Prostate gland (tissue), 2 donors: ENCODE data around the gene ARID4A. TPM values are rescaled to one million over a fixed set of nuclear protein-coding genes. Genes with fewer than 3 reads are reported as not detected.

Experiments used
- DNase-seq: peaks from one replicate; pipeline ENCODE4 v3.0.0-alpha.2; 2019; ENCODE audit warnings: low spot score
- H3K27ac ChIP-seq, 2 donors: fragments of 200-600 bp; sonication (generic); 2 replicates each; pipeline ENCODE4 v1.5.1; 2017 to 2019
- H3K27me3 ChIP-seq: fragments of 200-600 bp; sonication (generic); replicated peaks from 2 replicates; pipeline ENCODE4 v1.5.1; 2019; ENCODE audit not compliant: insufficient read depth
- H3K36me3 ChIP-seq, 2 donors: fragments of 200-600 bp; sonication (generic); 1 replicate in 1 of 2; 2 replicates in 1 of 2; pipeline versions ENCODE4 v1.5.1 to v1.8.1; 2017 to 2019
- H3K4me1 ChIP-seq: fragments of 200-600 bp; sonication (generic); replicated peaks from 2 replicates; pipeline ENCODE4 v1.5.1; 2019
- H3K4me3 ChIP-seq, 2 donors: fragments of 200-600 bp; sonication (generic); 2 replicates each; pipeline ENCODE4 v1.5.1; 2017 to 2019
- H3K9me3 ChIP-seq: fragments of 200-600 bp; sonication (generic); 2 replicates; pipeline ENCODE4 v1.5.1; 2017
- POLR2A ChIP-seq: fragments of 450-650 bp; IDR thresholded peaks from one replicate; pipeline ENCODE4 v1.6.1; 2016; ENCODE audit warnings: antibody characterized with exemption, mild to moderate bottlenecking
- POLR2AphosphoS5 ChIP-seq: sonication (generic); formaldehyde crosslinking; IDR thresholded peaks from one replicate; pipeline ENCODE4 v1.6.1; 2017; ENCODE audit warnings: antibody characterized with exemption
- WGBS: methylation state at CpG from one replicate; pipeline ENCODE4 v1.1.5; 2018; 5-methylcytosine and 5-hydroxymethylcytosine counted together
- intact Hi-C: fragments of 100-400 bp; cut with DNase I; formaldehyde crosslinking; loops from one replicate; pipeline ENCODE4 v1.14.2; 2022
- total RNA-seq, 2 donors: library from RNA; depleted of rRNA; stranded (reverse); fragments of >200 nt; gene quantifications; one replicate each; pipeline ENCODE4 v1.1.0, GENCODE V29; 2016
- TF ChIP-seq, protein P1 (sequence below), 4 experiments: fragments of 200-600 bp in 2 of 4; fragments of 450-650 bp in 2 of 4; sonication (generic) in 2 of 4; IDR thresholded peaks; 1 replicate in 3 of 4; 2 replicates in 1 of 4; pipeline ENCODE4 v1.5.1; 2016 to 2019; ENCODE audit warnings: antibody characterized with exemption in 4 of 4, mild to moderate bottlenecking in 2 of 4, moderate library complexity in 2 of 4

The ARID4A gene
- total RNA-seq, 2 donors from 2014 or later: 10.0 to 14.8 TPM

GRCh38 chr14:58292187-58292586 lies 6.2 kb upstream of the ARID4A start:
- WGBS: 86% methylated on average over 3 of the region's 3 CpGs
- TF ChIP-seq POLR2A: no peak
- no peak for TF ChIP-seq POLR2AphosphoS5
- TF ChIP-seq, protein P1, sequence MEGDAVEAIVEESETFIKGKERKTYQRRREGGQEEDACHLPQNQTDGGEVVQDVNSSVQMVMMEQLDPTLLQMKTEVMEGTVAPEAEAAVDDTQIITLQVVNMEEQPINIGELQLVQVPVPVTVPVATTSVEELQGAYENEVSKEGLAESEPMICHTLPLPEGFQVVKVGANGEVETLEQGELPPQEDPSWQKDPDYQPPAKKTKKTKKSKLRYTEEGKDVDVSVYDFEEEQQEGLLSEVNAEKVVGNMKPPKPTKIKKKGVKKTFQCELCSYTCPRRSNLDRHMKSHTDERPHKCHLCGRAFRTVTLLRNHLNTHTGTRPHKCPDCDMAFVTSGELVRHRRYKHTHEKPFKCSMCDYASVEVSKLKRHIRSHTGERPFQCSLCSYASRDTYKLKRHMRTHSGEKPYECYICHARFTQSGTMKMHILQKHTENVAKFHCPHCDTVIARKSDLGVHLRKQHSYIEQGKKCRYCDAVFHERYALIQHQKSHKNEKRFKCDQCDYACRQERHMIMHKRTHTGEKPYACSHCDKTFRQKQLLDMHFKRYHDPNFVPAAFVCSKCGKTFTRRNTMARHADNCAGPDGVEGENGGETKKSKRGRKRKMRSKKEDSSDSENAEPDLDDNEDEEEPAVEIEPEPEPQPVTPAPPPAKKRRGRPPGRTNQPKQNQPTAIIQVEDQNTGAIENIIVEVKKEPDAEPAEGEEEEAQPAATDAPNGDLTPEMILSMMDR (IDR thresholded peaks at IDR 0.05): no peak
- H3K9me3 ChIP-seq: no peaks in the 10 kb centered on the region
- no peaks in the 10 kb centered on the region for H3K4me1 ChIP-seq
- no peak overlapping the region for H3K27ac ChIP-seq
- no peaks in the 10 kb centered on the region for H3K36me3 ChIP-seq
- intact Hi-C loops: no loop called here
- no peaks in the 10 kb centered on the region for H3K27me3 ChIP-seq
- no peak overlapping the region for H3K4me3 ChIP-seq
- no peak for DNase-seq

DNA sequence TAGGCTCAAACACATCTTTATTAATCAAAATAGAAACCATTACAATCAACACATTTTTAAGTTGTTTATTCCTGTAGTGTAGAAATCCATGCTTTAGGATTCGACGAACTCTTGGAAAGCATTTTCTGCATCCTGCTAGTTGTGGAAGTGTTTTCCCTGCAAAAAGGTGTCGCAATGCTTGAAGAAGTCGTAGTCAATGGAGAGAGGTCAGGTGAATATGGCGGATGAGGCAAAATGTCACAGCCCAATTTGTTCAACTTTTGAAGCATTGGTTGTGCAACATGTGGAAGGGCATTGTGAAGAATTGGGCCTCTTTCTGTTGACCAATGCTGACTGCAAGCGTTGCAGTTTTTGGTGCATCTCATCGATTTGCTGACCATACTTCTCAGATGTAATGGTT lies 4.2 kb upstream of the ARID4A start:
- intact Hi-C loops: no loop called here
- Histone ChIP-seq H3K4me1 (no peaks in the 10 kb centered on the region), H3K27me3 (no peaks in the 10 kb centered on the region), H3K9me3 (no peaks in the 10 kb centered on the region), H3K4me3 (no peak overlapping the region), H3K36me3 (no peaks in the 10 kb centered on the region), H3K27ac (no peak overlapping the region)
- WGBS: 96% methylated on average over 7 of the region's 7 CpGs
- DNase-seq: no peak
- no peak for TF ChIP-seq POLR2AphosphoS5

DNA sequence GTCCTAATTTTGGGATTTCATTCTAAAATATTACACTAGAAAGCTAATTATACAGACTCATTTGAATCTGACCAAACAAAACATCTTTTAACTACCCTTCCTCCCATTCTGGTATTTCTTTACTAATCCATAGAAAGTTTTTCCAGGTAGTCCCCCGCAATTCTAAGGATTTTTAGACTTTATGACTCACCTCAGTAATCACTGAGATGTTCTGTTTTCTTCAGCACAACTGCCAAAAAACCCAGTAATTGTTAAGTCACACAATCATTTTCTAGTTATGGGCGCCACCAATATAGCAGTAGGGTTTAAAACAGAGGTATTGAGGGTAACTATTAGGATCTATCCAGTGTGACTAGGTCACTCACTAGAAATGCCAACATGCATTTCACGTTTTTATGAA lies 1.6 kb upstream of the ARID4A start:
- Histone ChIP-seq H3K4me1 (no peaks in the 10 kb centered on the region), H3K36me3 (no peaks in the 10 kb centered on the region), H3K27ac (peak overlapping the region; percentile 97), H3K4me3 (peak overlapping the region; percentile 58 to 63), H3K27me3 (no peaks in the 10 kb centered on the region), H3K9me3 (no peaks in the 10 kb centered on the region)
- no peak for DNase-seq
- 4% methylated on average over 3 of the region's 3 CpGs for WGBS
- no peak for TF ChIP-seq POLR2A
- no peak for TF ChIP-seq POLR2AphosphoS5
- intact Hi-C loops: loop anchor here (5.0 kb wide), 1 partner anchor 49 kb away; no protein-coding TSS in a partner anchor

GRCh38 chr14:58297412-58297761 lies 968 bp upstream of the ARID4A start:
- 0% methylated on average over 10 of the region's 10 CpGs for WGBS
- Histone ChIP-seq H3K4me3 (peak overlapping the region; percentile 58 to 63), H3K4me1 (no peaks in the 10 kb centered on the region), H3K27ac (peak overlapping the region; percentile 97), H3K36me3 (no peaks in the 10 kb centered on the region), H3K9me3 (no peaks in the 10 kb centered on the region), H3K27me3 (no peaks in the 10 kb centered on the region)
- intact Hi-C loops: loop anchor here (5.0 kb wide), 1 partner anchor 50 kb away; no protein-coding TSS in a partner anchor
- DNase-seq: no peak
- TF ChIP-seq POLR2AphosphoS5: no peak
- no peak for TF ChIP-seq POLR2A
- TF ChIP-seq, protein P1 (IDR thresholded peaks at IDR 0.05): no peak

DNA sequence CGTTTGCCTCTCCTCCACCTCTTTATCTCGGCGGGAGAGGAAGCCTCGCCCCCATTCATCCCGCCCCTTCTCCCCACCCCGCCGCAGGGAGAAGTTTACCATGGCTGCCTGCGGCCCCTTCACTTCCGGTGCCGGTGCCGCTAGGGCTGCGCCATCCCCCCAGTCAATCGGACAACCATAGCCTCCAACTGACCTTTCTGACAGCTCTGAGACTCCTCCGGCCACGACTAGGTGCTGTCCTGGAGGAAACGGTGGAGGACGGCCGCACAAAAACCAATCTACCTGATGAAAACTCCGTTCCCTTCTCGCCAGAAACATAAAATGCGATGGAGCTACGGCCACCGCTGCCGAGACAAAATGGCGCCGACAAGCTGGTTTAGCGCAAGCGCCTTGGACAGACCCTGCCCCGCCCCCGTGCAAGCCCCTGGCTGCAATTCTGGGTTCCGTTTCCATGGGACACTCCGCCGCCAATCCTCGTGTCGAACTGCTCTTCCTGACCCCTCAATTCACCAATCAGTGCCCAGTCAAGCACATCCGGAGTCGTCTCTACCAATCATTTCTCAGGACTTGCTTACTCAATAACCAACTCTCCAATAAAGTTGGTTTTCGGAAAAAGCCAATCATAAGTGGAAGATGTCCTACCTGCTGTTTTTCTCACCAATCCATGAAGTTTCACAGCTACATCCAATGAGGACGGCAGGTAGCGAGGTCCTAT lies 436 bp upstream of the ARID4A start:
- H3K9me3 ChIP-seq: no peaks in the 10 kb centered on the region
- peak overlapping the region; percentile 97 for H3K27ac ChIP-seq
- no peaks in the 10 kb centered on the region for H3K36me3 ChIP-seq
- no peaks in the 10 kb centered on the region for H3K27me3 ChIP-seq
- TF ChIP-seq POLR2AphosphoS5 (peak; percentile 98), POLR2A (peak; percentile 53)
- TF ChIP-seq, protein P1 (IDR thresholded peaks at IDR 0.05): peak in 2 of 4 experiments; percentile 8 to 35
- H3K4me3 ChIP-seq: peak overlapping the region; percentile 82 to 97
- WGBS: under 1% methylated on average over 40 of the region's 40 CpGs
- peak; percentile 99 for DNase-seq
- intact Hi-C loops: loop anchor here (5.0 kb wide), 1 partner anchor 51 kb away; no protein-coding TSS in a partner anchor
- H3K4me1 ChIP-seq: no peaks in the 10 kb centered on the region
